Measurements from ENCODE around the gene TRDN. TPM values are rescaled to one million over a fixed set of nuclear protein-coding genes. Genes with fewer than 3 reads are reported as not detected.

Gene TRDN
- total RNA-seq, 1 donor, result not detected

DNA sequence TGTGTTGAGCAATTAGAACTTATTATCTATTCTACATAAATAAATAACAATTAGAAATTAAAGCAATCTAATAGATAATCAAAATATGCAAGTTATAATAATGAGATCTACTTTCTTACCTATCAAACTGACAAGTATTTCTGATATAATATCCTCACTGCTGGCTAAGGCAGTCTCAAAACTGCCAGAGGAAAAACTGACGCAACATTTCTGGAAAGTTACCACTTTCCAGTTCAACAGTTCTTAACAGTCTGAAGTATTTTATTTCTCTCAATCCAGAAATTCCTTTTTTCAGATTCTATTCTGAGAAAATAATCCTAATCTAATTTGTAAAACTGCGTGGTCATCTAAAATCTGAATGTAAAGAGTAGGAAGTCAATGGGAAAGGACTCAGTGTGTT, 121.0 kb downstream of the TRDN start:
- no peak for DNase-seq (ENCODE audit: low read depth)
- no peak overlapping the region for H3K4me3 ChIP-seq (ENCODE audit: low read depth, low read length)
- TF ChIP-seq, protein P1, sequence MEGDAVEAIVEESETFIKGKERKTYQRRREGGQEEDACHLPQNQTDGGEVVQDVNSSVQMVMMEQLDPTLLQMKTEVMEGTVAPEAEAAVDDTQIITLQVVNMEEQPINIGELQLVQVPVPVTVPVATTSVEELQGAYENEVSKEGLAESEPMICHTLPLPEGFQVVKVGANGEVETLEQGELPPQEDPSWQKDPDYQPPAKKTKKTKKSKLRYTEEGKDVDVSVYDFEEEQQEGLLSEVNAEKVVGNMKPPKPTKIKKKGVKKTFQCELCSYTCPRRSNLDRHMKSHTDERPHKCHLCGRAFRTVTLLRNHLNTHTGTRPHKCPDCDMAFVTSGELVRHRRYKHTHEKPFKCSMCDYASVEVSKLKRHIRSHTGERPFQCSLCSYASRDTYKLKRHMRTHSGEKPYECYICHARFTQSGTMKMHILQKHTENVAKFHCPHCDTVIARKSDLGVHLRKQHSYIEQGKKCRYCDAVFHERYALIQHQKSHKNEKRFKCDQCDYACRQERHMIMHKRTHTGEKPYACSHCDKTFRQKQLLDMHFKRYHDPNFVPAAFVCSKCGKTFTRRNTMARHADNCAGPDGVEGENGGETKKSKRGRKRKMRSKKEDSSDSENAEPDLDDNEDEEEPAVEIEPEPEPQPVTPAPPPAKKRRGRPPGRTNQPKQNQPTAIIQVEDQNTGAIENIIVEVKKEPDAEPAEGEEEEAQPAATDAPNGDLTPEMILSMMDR (IDR thresholded peaks at IDR 0.05; ENCODE audit: insufficient read depth, low read depth, low read length), result no peak

DNA sequence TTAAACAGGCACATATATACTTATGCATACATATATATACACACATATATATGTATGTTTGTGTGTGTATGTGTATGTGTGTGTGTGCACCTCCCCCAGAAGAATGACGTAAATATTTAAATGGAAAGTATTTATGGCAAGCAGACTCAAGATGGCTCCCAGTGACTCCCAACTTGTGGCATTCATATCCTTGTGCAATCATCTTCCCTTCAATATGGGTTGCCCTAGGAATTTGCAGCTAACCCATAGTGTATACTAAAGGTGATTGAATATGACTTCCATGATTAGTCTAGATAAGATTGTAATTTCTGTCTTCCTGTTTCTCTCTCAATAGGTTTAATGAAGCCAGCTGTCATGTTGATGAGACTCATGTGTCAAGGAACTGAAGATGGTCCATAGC, 127.6 kb downstream of the TRDN start:
- H3K4me3 ChIP-seq (ENCODE audit: low read depth, low read length), result no peak overlapping the region
- DNase-seq (ENCODE audit: low read depth), result no peak
- TF ChIP-seq, protein P1 (IDR thresholded peaks at IDR 0.05; ENCODE audit: insufficient read depth, low read depth, low read length), result no peak

DNA sequence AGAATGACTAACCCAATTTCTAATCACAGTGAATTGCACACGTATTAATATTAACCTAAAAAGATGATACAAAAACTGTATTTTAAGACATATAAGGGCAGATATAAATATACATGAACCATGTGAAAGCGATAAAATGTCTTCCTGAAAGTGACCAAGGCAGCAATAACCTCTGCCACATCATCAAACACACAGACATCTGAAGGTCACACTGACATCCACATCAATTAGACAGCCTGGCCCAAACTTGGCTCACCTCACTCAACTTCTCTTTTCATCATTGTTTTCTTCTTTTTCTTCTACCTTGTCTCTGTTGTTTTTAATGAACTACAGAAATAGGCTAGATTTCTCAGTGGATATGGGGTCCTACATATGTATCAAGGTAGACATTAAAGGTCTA, 128.5 kb downstream of the TRDN start:
- no peak overlapping the region for H3K4me3 ChIP-seq (ENCODE audit: low read depth, low read length)
- DNase-seq (ENCODE audit: low read depth), result no peak
- TF ChIP-seq, protein P1 (IDR thresholded peaks at IDR 0.05; ENCODE audit: insufficient read depth, low read depth, low read length), result no peak

DNA sequence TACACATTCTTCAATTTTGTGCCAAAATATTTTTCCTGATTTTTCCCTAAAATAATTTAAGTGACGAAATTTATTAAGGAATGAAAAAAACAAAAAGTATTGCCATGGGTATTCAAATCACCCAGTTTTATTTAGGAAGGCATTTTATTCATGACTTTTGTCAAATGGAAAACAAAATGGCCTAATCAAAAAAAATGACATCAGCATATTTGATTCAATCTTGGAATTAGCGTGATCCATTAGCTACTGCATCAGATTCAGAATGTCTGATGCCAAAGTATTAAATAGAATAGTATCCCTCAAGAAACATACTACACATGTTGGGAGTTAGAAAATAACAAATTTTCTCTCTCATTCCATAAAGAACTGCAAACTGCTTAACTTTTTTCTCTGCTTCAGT, 129.2 kb downstream of the TRDN start:
- no peak overlapping the region for H3K4me3 ChIP-seq (ENCODE audit: low read depth, low read length)
- no peak for DNase-seq (ENCODE audit: low read depth)
- TF ChIP-seq, protein P1 (IDR thresholded peaks at IDR 0.05; ENCODE audit: insufficient read depth, low read depth, low read length), result no peak

DNA sequence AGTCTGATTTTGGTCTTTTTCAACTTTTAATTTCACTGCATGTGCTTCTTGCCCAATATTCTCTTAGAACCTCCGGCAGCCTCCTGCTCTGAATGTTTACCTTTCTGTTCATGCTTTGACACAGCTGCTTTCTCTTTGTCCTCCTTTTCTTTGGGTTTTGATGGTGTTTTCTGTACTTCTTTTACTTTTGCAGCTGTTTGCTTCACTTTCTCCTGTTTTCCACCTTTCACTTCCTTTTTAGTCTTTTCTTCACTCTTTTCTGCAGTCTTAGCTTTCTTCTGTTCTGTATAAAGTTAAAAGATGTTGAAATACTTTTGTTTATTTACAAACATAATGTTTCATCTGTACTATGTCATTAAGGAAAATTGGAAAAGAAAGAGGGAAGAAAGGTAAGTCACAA, 133.1 kb downstream of the TRDN start:
- TF ChIP-seq, protein P1 (IDR thresholded peaks at IDR 0.05; ENCODE audit: insufficient read depth, low read depth, low read length), result no peak

DNA sequence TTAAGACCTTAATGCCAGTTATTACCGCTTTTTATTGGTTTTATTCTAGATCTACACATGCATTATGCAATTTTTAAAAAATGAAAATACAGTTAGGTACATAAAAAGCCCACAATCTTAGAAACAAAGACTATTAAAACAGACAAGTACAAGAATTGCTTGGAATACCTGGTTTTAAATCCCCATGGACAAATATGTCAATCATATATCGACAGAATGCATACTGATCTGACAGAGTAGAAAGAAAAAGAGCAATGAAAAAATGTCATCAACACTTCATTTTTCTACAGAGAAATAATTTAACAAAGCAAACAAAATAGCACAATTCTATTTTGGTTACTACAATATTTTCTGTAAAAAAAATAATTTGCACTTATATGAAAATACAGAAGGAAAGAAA, 139.7 kb downstream of the TRDN start:
- TF ChIP-seq, protein P1 (IDR thresholded peaks at IDR 0.05; ENCODE audit: insufficient read depth, low read depth, low read length), result no peak
- no peak overlapping the region for H3K4me3 ChIP-seq (ENCODE audit: low read depth, low read length)
- DNase-seq (ENCODE audit: low read depth), result no peak

More for the DNA sequence above, 133.1 kb downstream of the TRDN start:
- no peak overlapping the region for H3K4me3 ChIP-seq (ENCODE audit: low read depth, low read length)
- DNase-seq (ENCODE audit: low read depth), result no peak

DNA sequence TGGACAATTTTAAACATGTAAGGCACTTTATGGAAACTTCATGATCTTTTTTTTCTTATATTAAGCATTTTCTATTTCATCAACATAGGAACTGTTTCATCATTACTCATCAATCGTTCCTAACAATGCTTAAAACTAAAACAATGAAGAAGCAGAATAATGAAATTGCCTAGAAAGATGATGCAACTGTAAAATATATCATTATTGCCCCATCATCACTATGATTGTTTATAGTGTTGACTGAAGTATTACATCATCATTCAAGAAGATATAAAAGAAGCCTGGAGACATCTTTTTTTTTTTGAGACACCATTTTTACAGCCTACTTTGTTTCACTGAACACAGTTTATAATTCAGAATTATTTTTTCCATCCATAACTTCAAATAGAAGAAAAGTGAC, 147.2 kb downstream of the TRDN start:
- DNase-seq (ENCODE audit: low read depth), result no peak
- H3K4me3 ChIP-seq (ENCODE audit: low read depth, low read length), result no peak overlapping the region
- TF ChIP-seq, protein P1 (IDR thresholded peaks at IDR 0.05; ENCODE audit: insufficient read depth, low read depth, low read length), result no peak

Data from fibroblast of villous mesenchyme (primary cell).